GM19324 (cell line): ENCODE measurements around the gene BCL2.

ENCODE experiments used
- ATAC-seq: cut with Tn5 transposase; IDR thresholded peaks from one replicate; pipeline ENCODE4 v1.9.1; 2021; ENCODE audit warnings: mild to moderate bottlenecking, moderate library complexity; ENCODE audit not compliant: unreplicated experiment, low FRiP score

Gene BCL2

DNA sequence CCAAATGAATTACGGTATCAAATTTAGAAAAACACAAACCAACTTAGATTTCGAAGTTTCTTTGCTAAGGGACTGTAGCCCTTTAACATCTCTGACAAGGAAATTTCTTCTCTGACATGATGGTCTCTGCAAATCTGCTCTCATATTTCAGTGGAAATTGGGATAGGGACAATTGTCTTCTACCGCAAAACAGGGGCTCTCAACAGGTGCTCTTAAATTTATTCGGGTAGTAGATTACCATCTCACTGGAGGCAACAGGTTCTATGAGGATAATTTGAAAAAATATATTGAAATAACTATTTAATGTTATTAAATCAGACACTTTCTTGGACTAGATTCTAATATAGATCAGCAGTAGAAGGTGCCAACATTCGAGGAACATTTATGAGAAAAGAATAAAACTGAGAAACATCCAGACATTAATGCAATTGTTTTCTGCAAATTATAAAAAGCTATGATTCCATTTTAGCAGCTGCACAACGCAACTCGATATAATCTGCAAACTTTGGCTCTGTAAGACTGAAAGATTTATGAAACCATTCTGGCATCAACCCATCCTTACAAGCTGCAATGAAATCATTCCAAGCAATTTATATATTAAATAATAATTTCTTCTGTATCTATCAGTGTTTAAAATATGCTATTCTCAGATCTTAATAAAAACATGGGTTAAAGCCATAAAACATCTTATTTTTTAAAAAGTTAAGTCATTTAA lies 10.0 kb upstream of the BCL2 start:
- no peak for ATAC-seq

DNA sequence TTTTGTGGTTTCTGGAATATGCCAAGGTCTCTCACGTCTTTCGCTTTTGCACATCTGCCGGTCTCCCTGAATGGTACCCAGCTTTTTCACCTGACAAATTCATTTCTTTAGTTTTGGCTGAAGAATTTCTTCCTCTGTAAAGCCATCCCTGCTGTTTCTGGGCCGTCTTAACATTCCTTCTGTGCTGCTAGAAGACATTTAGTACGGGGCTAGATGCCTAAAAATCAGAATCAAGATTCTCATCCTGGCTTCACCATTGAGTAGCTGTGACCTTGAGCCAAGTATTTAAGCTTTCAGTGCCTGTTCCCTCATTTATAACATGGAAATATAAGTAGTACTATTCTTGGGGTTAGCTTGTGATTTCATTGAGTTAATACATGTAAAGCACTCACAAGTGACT lies 6.4 kb upstream of the BCL2 start:
- ATAC-seq = no peak

DNA sequence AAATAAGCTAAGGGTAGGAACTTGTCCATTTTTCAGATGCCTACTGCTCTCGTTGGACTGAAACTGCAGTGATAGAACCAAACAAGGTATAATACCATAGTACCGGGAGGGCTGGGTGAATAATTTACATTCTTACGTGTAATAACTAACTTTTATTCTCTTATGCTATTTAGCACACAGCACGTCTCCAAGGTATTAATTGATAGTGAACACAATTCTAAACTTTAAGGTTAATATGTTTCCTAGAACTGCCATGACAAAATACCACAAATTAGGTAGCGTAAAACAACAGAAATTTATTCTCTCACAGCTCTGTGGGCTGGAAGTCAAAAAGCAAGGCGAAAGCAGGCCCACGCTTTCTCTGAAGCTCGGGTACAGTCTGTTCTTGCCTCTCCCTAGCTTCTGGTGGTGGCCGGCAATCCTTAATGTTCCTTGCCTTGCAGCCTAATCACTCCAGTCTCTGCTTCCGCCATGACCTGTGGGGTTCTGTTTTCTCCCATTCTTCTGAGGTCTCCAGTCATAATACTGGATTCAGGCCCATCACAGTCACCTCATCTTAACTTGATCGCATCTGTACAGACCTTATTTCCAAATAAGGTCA lies 5.6 kb upstream of the BCL2 start:
- ATAC-seq = no peak

DNA sequence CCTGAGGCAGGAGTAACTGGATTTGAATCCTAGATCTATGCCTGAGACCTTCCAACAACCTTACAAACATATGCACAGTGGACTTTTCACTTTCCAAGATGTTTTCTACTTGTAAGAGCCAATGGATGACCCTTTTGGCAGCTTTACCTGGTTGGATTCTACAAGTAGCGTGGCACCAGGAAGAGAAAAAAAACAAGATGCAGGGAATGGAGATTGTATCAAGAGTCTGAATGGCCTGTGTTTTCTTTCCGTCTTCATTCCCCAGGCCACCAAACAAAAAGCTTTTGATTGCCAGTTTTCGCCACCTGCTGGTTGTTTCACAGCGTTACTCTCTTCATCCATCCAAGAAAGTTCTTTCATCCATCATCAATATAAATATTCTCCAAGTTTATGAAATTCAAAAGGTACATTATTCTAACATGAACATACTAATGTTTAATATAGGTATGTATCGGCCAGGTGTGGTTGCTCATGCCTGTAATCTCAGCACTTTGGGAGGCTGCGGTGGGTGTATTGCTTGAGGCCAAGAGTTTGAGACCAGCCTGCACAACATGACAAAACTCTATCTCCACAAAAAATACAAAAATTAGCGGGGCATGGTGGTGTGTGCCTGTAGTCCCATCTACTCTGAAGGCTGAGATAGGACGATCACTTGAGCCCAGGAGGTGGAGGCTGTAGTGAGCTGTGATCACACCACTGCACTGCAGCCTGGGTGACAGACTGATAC lies 3.5 kb upstream of the BCL2 start:
- no peak for ATAC-seq

DNA sequence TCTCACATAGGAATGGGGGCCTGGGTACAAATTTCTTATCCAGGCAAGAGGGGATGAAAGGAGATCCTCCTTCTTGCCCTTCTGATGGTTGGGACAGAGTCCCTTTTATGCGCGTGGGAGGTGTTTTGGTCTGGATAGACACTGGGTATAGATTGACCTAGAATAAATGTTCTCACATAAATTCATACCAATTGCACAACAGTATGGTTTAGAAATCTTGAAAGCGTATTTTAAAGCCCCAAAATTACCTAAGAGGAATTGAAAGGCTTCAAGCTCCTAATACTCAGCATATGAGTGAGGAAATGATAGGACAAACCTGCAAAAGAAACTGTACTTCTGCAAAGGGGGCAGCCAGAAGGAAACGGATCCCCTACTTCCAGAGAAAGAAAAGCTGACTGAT lies 2.6 kb upstream of the BCL2 start:
- no peak for ATAC-seq

DNA sequence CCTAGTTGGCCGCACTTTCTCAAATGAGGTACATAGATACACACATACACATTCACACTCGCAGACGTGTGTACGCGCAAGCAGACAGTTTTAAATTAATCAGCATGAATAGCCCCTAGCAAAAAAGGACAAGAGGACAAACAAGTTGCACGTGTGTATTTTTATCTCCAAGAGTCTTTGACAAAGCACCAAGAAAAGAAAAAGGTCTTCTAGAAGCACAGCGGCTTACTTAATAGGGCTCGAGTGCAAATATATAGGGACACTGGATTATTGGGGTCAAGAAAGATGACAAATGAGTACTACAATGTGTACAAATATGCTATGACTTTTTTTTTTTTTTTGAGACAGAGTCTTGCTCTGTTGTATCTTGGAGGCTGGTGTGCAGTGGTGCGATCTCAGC lies 1.7 kb upstream of the BCL2 start:
- no peak for ATAC-seq

DNA sequence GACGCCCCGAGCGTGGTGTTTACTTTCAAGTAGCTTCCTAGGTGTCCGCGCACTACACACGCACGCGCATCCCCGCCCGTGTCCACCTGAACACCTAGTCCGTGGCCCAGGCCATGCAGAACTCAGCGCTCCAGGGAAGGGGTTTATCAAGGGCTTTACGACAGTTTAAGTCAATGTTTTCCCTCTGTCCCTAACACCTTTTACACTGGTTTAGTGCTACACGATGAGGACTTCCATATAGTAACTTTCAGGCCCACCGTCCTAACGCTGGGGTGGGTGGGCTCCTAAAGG lies 1.4 kb upstream of the BCL2 start:
- no peak for ATAC-seq

DNA sequence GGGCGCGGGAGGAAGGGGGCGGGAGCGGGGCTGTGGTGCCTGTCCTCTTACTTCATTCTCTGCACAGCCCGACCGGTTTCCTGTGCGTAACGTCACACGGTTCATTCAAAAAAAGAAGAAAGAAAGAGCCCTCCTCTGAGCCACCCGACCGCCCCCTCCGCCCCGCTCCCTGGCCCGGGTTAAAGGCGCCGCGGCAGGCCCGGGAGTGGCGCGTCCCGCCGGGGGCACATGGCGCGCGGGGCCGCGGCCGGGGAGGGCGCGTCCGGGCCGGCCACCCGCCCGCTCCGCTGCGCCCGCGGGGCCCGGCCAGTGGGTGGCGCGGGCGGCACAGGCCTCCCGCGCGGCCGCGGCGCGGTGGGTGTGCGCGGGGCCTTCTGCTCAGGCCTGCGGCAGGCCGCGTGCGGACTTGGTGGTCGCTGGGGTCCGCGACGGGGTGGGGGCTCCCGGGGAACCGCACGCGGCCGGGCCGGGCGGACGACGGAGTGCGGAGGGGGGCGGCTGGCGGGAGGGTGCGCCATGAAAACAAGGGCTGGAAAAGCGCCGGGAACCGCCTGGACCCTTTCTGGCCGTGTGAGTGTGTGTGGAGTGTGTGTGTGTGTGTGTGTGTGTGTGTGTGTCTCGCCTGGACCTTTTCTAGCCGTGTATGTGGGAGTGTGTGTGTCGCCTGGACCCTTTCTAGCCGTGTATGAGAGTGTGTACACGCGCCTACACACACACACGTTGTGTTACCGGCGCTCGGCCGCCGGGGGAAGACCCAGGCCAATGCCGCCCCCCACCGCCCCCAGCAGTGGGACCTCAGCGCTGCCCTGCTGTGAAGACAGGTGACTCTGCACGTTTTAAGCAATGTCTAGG lies 780 bp upstream of the BCL2 start:
- ATAC-seq = peak; percentile 55

DNA sequence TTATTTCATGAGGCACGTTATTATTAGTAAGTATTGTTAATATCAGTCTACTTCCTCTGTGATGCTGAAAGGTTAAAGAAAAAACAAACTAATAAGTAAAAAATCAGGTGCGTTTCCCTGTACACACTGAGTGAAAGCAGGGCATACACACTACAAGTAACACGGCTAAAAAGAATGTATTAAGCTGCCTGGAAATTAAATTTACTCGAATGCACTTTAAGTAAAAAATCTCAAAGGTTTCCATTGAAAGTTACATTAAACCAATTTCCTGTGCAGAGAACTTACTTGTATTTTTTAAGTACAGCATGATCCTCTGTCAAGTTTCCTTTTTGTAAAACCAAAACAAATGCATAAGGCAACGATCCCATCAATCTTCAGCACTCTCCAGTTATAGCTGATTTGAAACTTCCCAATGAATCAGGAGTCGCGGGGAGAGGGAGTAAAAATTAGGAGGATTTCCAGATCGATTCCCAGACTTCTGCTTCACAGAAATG lies 633 bp downstream of the BCL2 start:
- ATAC-seq = no peak

DNA sequence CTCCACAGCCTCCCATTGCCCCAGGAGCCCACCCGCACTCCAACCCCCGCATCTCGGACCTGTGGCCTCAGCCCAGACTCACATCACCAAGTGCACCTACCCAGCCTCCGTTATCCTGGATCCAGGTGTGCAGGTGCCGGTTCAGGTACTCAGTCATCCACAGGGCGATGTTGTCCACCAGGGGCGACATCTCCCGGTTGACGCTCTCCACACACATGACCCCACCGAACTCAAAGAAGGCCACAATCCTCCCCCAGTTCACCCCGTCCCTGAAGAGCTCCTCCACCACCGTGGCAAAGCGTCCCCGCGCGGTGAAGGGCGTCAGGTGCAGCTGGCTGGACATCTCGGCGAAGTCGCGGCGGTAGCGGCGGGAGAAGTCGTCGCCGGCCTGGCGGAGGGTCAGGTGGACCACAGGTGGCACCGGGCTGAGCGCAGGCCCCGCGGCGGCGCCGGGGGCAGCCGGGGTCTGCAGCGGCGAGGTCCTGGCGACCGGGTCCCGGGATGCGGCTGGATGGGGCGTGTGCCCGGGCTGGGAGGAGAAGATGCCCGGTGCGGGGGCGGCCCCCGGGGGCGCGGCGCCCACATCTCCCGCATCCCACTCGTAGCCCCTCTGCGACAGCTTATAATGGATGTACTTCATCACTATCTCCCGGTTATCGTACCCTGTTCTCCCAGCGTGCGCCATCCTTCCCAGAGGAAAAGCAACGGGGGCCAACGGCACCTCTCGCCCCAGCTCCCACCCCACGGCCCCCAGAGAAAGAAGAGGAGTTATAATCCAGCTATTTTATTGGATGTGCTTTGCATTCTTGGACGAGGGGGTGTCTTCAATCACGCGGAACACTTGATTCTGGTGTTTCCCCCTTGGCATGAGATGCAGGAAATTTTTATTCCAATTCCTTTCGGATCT lies 1.3 kb downstream of the BCL2 start:
- peak; percentile 43 for ATAC-seq

DNA sequence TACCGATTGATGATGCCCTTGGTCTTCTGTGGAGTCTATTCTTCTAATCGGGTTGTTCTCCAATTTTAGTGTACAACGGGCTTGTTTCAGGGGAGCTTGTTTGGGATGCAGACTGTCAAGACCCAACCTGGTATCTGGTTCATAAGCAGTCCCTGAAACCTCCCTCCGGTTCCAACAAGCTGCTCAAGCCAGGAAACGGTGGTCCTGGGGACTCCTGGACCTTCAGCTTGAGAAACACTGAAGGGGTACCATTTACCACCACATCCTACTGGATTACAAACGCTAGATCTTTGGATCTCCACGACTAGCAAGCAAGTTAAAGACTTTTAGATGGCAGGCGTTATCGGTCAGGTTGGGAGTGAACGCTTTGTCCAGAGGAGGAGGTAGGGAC lies 2.0 kb downstream of the BCL2 start:
- ATAC-seq = no peak

DNA sequence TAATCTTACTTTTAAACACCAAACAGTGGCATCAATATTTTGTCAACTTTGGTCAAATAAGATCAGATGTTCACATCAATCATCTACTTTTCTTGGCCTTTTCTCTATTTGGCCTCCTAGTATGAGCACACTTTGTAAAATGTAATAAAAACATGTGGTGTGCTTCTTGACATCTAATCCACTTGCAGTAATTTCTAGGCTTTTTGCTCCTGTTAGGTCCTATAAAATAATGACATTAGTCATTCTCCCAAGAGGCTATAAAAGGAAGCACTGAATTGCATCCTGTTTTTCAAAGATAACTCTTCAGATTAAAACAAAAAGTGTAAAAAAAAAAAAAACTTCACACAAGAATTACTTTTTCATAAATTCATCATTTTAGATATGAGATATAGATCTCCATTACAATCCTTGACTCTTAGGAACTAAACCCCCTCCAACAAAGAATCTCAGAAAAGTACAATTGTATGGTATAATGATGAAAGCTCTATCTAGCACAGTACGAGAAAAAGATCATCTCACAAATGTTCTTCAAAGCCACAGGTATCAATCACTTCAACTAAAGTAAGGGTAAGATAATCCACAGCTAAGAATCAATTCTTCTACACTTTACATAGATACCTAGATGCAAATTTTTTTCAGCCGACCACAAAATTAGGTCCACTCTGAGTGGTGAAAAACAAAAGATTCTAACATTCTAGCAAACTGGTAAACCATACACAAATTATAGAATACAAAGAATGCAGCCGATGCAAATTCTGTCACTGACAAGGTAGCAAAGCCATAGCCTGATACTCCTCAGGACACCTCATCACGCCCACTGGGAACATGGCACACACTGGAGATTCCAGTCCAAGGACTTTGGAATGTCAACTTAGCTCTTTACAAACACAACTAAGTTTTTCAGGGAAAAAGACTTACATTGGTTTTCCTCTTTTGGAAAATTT lies 2.7 kb downstream of the BCL2 start:
- ATAC-seq = peak; percentile 24

DNA sequence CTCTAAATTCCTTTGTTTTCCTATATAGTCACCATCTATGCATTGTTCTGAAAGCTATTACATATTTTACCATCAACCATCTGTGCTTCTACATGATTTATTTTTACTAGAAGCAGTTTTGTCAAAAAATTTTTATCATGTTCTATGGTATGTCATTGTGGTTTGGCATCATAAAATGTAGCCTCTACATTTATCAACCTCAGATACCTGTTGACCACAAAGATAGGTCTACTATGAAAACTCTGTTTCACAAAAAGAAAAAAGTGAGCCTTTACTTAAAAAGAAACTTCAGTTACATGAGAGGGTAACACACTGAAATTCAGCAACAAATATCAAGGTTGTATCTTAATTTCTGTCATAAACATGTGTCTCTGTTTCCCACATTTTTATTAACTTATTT lies 3.7 kb downstream of the BCL2 start:
- no peak for ATAC-seq

DNA sequence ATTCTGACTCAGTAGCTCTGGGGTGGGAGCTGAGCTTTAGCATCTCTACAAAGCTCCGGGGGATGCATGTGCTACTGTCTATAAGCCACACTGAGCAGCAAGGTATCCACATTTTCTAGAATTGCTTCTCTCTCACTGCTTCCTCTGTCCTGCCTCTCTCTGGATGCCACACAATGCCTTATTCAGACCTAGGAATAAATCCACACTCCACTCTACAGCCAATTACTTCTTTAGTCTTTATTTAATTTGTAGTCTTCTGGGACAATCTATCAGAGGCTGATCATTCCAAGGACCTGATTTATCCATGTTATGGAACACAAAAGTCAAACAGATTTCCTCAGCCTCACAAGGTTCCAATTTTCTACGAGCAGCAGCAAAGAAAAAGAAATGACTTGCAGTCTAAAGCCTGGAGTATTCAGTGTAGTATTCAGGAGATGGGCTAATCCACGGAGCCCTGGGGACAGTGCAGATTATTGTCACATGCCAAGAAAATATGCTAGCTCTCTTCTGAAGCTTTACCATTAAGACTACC lies 4.4 kb downstream of the BCL2 start:
- ATAC-seq = no peak

DNA sequence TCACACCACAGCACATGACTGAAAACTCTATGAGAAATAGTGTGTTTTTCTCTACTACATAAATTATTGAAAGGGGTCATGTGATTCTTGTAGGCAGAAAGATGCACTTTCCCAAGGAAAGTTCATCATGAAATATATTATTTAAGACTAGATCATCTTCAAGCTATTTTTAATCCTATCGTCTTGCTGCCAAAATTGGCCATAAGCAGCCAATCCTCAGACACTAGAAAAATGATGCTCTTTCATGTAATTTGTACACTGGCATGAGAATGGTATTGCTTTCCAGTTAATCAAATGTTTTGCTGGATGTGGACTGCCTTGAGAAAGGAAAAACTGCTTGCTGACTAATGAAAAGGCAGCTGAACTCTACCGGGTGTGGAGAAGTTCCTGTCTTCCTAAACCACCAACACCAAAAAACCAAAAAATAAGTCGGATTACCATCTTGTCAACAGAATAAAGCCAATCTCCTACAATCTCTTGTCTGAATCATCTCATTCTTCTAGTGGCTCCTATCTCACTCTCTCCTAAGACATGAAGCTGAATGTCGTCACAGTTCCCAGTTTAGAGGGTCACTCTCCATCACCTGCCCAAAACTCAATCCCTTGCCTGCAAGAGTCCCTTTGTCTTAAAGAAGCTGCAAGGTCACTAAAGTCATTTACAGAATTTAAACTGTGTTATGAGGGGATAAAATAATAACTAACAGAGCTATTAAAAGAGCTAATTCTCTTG lies 5.3 kb downstream of the BCL2 start:
- ATAC-seq = no peak

DNA sequence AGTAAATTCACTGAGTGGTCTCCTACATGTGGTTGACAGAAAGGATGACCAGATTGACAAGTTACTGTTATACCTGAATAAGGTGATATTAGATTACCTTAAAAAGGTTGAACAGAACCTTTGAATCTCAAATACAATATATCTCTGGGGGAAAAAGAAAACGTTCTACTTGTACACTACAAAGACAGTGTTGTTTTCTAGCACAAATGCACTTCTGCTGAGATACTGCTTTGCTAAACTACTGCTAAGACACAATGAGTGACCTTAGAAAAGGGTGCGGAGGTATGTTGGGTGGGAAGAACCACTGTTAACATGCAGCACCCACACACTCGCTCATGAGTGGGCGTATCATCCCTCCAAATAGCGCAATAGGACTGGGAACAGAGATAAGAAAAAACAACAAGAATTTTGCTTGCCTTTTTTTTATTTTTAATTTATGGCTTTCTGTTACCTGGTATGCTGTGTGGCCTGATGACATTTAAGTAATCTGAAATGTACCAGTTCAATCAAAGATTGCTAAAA lies 6.1 kb downstream of the BCL2 start:
- no peak for ATAC-seq

DNA sequence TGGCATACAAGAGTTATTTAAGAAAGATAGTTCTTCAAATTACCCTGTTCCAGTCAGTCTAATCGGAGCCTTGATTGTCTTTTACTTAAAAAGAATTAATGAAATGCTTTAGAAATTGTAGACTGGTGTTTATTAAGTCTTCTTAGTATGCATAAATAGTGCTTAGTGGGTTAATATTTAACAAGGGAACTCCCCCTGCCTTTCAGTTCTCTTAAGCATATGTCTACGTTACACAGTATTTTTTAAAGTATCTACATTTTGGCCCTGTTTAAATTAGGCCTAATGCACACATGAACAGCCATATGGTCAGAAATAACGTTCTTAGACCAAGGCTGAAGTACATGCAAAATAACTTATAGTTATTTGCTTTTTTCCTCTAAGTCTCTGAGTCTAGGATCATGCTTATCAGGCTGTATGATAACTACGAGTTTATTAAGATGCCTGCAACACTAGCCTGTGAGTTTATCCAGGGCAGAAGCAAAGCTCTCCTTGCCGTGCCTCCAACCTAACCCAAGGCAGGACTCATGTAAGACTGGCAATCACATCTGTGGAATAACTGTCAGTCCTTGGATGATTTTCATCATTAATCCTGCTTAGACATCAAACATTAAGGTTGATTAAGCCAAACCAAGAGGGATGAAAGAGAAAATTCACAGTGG lies 6.7 kb downstream of the BCL2 start:
- ATAC-seq = peak; percentile 39
